HepG2 (cell line): ENCODE results near the gene DDAH2. TPM values are rescaled to one million over a fixed set of nuclear protein-coding genes. Genes with fewer than 3 reads are reported as not detected.
A peak's percentile ranks its signal among the peaks of the same experiment; 100 is the strongest.

Experiments
- AGO2 ChIP-seq: fragments of 200-400 bp; formaldehyde crosslinking; optimal IDR thresholded peaks from 2 replicates; pipeline ENCODE3; 2017; ENCODE audit warnings: mild to moderate bottlenecking, low read depth, low read length, moderate library complexity
- CSRNP1 ChIP-seq: sonication (generic); formaldehyde crosslinking; IDR thresholded peaks from 2 replicates; pipeline ENCODE4 v1.8.1; 2023; ENCODE audit warnings: mild to moderate bottlenecking, missing genetic modification reagents
- ELF4 ChIP-seq: sonication (generic); formaldehyde crosslinking; IDR thresholded peaks from 2 replicates; pipeline ENCODE4 v1.5.0; 2020; ENCODE audit warnings: missing genetic modification reagents, mild to moderate bottlenecking, moderate library complexity, borderline replicate concordance
- HNF4A ChIP-seq: sonication (generic); formaldehyde crosslinking; IDR thresholded peaks from 2 replicates; pipeline ENCODE4 v1.4.0; 2020; ENCODE audit warnings: missing genetic modification reagents
- KLF12 ChIP-seq: sonication (generic); formaldehyde crosslinking; IDR thresholded peaks from 2 replicates; pipeline ENCODE4 v1.4.0; 2020; ENCODE audit warnings: missing genetic modification reagents, borderline replicate concordance
- NRL ChIP-seq: sonication (generic); formaldehyde crosslinking; IDR thresholded peaks from 2 replicates; pipeline ENCODE4 v1.5.0; 2020; ENCODE audit warnings: missing genetic modification reagents, mild to moderate bottlenecking, moderate library complexity, borderline replicate concordance
- PHB2 ChIP-seq: fragments of 450-650 bp; IDR thresholded peaks from 2 replicates; pipeline ENCODE4 v1.6.1; 2018; ENCODE audit not compliant: partially characterized antibody
- RFX1 ChIP-seq: fragments of 450-650 bp; IDR thresholded peaks from 2 replicates; pipeline ENCODE4 v1.6.1; 2017
- TAF15 ChIP-seq: fragments of 200-400 bp; formaldehyde crosslinking; IDR thresholded peaks from one replicate; pipeline ENCODE4 v1.6.1; 2018; ENCODE audit warnings: mild to moderate bottlenecking, low read depth, low read length; ENCODE audit not compliant: poor library complexity, severe bottlenecking
- TIGD3 ChIP-seq: sonication (generic); formaldehyde crosslinking; IDR thresholded peaks from 2 replicates; pipeline ENCODE4 v1.5.1; 2020; ENCODE audit warnings: mild to moderate bottlenecking, missing genetic modification reagents, borderline replicate concordance
- ZNF776 ChIP-seq: sonication (generic); formaldehyde crosslinking; IDR thresholded peaks from 2 replicates; pipeline ENCODE4 v1.4.0; 2020; ENCODE audit warnings: mild to moderate bottlenecking, missing genetic modification reagents
- ZNF883 ChIP-seq: sonication (generic); formaldehyde crosslinking; IDR thresholded peaks from 2 replicates; pipeline ENCODE4 v1.5.1; 2020; ENCODE audit warnings: mild to moderate bottlenecking, missing genetic modification reagents; ENCODE audit errors: not compliant biosample characterization
- polyA plus RNA-seq, 8 experiments: library from polyadenylated mRNA; depleted of rRNA in 3 of 8; stranded (reverse) in 7 of 8; unstranded in 1 of 8; fragments of >200 nt; fragmentation: Illumina TruSeq in 4 of 8; extraction: Trizol in 4 of 8; gene quantifications; 2 replicates each; pipeline versions ENCODE4 v1.2.1 to v1.2.3, GENCODE V29; 2011 to 2016; ENCODE audit warnings: low read depth in 4 of 8, missing spikeins in 1 of 8, mixed read lengths in 1 of 8; ENCODE audit not compliant: insufficient read depth in 1 of 8
- total RNA-seq, 5 experiments: library from RNA; depleted of rRNA; stranded (reverse); fragments of >200 nt; fragmentation: Illumina TruSeq; extraction: Trizol; gene quantifications; 2 replicates each; pipeline ENCODE4 v1.2.3, GENCODE V29; 2016; ENCODE audit warnings: low read depth in 1 of 5
- TF ChIP-seq, protein P1 (sequence below): sonication (generic); formaldehyde crosslinking; IDR thresholded peaks from 2 replicates; pipeline ENCODE4 v1.4.0; 2020; ENCODE audit warnings: missing genetic modification reagents, borderline replicate concordance
- TF ChIP-seq, protein P2 (sequence below): sonication (generic); formaldehyde crosslinking; IDR thresholded peaks from 2 replicates; pipeline ENCODE4 v1.4.0; 2020; ENCODE audit warnings: missing genetic modification reagents, mild to moderate bottlenecking, borderline replicate concordance
- TF ChIP-seq, protein P3 (sequence below): IDR thresholded peaks from 2 replicates; pipeline ENCODE4 v1.6.1; 2018; ENCODE audit warnings: missing genetic modification reagents

Gene DDAH2
- total and polyA plus RNA-seq, 2 of the 13 experiments (the other 11 are each of a cell fraction or from before 2014, with no cell fraction given), result 16.4 to 21.1 TPM

GRCh38 chr6:31739639-31740396, 10.7 kb upstream of the DDAH2 start, which contains the start of gene MSH5 (continued):
- TF ChIP-seq, protein P1, sequence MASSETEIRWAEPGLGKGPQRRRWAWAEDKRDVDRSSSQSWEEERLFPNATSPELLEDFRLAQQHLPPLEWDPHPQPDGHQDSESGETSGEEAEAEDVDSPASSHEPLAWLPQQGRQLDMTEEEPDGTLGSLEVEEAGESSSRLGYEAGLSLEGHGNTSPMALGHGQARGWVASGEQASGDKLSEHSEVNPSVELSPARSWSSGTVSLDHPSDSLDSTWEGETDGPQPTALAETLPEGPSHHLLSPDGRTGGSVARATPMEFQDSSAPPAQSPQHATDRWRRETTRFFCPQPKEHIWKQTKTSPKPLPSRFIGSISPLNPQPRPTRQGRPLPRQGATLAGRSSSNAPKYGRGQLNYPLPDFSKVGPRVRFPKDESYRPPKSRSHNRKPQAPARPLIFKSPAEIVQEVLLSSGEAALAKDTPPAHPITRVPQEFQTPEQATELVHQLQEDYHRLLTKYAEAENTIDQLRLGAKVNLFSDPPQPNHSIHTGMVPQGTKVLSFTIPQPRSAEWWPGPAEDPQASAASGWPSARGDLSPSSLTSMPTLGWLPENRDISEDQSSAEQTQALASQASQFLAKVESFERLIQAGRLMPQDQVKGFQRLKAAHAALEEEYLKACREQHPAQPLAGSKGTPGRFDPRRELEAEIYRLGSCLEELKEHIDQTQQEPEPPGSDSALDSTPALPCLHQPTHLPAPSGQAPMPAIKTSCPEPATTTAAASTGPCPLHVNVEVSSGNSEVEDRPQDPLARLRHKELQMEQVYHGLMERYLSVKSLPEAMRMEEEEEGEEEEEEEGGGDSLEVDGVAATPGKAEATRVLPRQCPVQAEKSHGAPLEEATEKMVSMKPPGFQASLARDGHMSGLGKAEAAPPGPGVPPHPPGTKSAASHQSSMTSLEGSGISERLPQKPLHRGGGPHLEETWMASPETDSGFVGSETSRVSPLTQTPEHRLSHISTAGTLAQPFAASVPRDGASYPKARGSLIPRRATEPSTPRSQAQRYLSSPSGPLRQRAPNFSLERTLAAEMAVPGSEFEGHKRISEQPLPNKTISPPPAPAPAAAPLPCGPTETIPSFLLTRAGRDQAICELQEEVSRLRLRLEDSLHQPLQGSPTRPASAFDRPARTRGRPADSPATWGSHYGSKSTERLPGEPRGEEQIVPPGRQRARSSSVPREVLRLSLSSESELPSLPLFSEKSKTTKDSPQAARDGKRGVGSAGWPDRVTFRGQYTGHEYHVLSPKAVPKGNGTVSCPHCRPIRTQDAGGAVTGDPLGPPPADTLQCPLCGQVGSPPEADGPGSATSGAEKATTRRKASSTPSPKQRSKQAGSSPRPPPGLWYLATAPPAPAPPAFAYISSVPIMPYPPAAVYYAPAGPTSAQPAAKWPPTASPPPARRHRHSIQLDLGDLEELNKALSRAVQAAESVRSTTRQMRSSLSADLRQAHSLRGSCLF, result peak; percentile 97
- TF ChIP-seq CSRNP1 (CRISPR knock-in tag), result peak; percentile 100
- TF ChIP-seq TIGD3 (CRISPR knock-in tag), result peak; percentile 95
- peak; percentile 93 for TF ChIP-seq RFX1
- TF ChIP-seq TAF15, result no peak
- TF ChIP-seq, protein P2, sequence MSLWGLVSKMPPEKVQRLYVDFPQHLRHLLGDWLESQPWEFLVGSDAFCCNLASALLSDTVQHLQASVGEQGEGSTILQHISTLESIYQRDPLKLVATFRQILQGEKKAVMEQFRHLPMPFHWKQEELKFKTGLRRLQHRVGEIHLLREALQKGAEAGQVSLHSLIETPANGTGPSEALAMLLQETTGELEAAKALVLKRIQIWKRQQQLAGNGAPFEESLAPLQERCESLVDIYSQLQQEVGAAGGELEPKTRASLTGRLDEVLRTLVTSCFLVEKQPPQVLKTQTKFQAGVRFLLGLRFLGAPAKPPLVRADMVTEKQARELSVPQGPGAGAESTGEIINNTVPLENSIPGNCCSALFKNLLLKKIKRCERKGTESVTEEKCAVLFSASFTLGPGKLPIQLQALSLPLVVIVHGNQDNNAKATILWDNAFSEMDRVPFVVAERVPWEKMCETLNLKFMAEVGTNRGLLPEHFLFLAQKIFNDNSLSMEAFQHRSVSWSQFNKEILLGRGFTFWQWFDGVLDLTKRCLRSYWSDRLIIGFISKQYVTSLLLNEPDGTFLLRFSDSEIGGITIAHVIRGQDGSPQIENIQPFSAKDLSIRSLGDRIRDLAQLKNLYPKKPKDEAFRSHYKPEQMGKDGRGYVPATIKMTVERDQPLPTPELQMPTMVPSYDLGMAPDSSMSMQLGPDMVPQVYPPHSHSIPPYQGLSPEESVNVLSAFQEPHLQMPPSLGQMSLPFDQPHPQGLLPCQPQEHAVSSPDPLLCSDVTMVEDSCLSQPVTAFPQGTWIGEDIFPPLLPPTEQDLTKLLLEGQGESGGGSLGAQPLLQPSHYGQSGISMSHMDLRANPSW (CRISPR knock-in tag), result no peak
- peak; percentile 98 for TF ChIP-seq NRL
- no peak for TF ChIP-seq ELF4 (CRISPR knock-in tag)
- TF ChIP-seq AGO2, result peak; percentile 78
- peak; percentile 100 for TF ChIP-seq ZNF883 (CRISPR knock-in tag)
- TF ChIP-seq ZNF776 (CRISPR knock-in tag), result peak; percentile 99
- peak; percentile 89 for TF ChIP-seq KLF12 (CRISPR knock-in tag)
- TF ChIP-seq, protein P3, sequence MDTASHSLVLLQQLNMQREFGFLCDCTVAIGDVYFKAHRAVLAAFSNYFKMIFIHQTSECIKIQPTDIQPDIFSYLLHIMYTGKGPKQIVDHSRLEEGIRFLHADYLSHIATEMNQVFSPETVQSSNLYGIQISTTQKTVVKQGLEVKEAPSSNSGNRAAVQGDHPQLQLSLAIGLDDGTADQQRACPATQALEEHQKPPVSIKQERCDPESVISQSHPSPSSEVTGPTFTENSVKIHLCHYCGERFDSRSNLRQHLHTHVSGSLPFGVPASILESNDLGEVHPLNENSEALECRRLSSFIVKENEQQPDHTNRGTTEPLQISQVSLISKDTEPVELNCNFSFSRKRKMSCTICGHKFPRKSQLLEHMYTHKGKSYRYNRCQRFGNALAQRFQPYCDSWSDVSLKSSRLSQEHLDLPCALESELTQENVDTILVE, result peak; percentile 77
- TF ChIP-seq PHB2, result no peak
- peak; percentile 94 for TF ChIP-seq HNF4A
